ENCODE measurements around the gene CAT.

The CAT gene

GRCh38 chr11:34481307-34481706 is 42.6 kb downstream of the CAT start (continued):
- TF ChIP-seq ZFP3 (CRISPR knock-in tag; IDR thresholded peaks at IDR 0.05) (no peak), ESRRG (CRISPR knock-in tag; IDR thresholded peaks at IDR 0.05) (no peak), ARNTL (CRISPR knock-in tag; IDR thresholded peaks at IDR 0.05; ENCODE audit: borderline replicate concordance, low read depth) (no peak)

- ATAC-seq = no peak
- no peak for TF ChIP-seq ZNF70 (CRISPR knock-in tag; IDR thresholded peaks at IDR 0.05)
- no peak for TF ChIP-seq CSDC2 (CRISPR knock-in tag; IDR thresholded peaks at IDR 0.05)
- no peak for TF ChIP-seq TOX (CRISPR knock-in tag; IDR thresholded peaks at IDR 0.05; ENCODE audit: borderline replicate concordance)
- TF ChIP-seq PATZ1 (CRISPR knock-in tag; IDR thresholded peaks at IDR 0.05; ENCODE audit: borderline replicate concordance) = no peak
- no peak for TF ChIP-seq POU6F1 (CRISPR knock-in tag; IDR thresholded peaks at IDR 0.05; ENCODE audit: borderline replicate concordance, low read depth)
- TF ChIP-seq ISL1 (CRISPR knock-in tag; IDR thresholded peaks at IDR 0.05) = no peak
- no peak for TF ChIP-seq ZFP30 (CRISPR knock-in tag; IDR thresholded peaks at IDR 0.05)
- TF ChIP-seq ZC3H10 (CRISPR knock-in tag; IDR thresholded peaks at IDR 0.05) = no peak
- TF ChIP-seq RARB (CRISPR knock-in tag; IDR thresholded peaks at IDR 0.05) = no peak
- no peak for TF ChIP-seq PPARA (CRISPR knock-in tag; IDR thresholded peaks at IDR 0.05; ENCODE audit: borderline replicate concordance)
Measured at GRCh38 chr11:34483106-34483874, 44.6 kb downstream of the CAT start.

- ATAC-seq = no peak
- no peak for TF ChIP-seq ZC3H10 (CRISPR knock-in tag; IDR thresholded peaks at IDR 0.05)
- no peak for TF ChIP-seq ARNTL (CRISPR knock-in tag; IDR thresholded peaks at IDR 0.05; ENCODE audit: borderline replicate concordance, low read depth)
- no peak for TF ChIP-seq TCF4 (CRISPR knock-in tag; IDR thresholded peaks at IDR 0.05; ENCODE audit: borderline replicate concordance)
- no peak for TF ChIP-seq POU6F1 (CRISPR knock-in tag; IDR thresholded peaks at IDR 0.05; ENCODE audit: borderline replicate concordance, low read depth)
Measured at GRCh38 chr11:34487430-34487829, 48.7 kb downstream of the CAT start.

GRCh38 chr11:34488855-34489557 is 50.3 kb downstream of the CAT start:
- TF ChIP-seq ZFP3 (CRISPR knock-in tag; IDR thresholded peaks at IDR 0.05) (no peak), TSHZ2 (CRISPR knock-in tag; IDR thresholded peaks at IDR 0.05) (no peak), ZFP30 (CRISPR knock-in tag; IDR thresholded peaks at IDR 0.05) (no peak), PATZ1 (CRISPR knock-in tag; IDR thresholded peaks at IDR 0.05; ENCODE audit: borderline replicate concordance) (no peak), CSRNP3 (CRISPR knock-in tag; IDR thresholded peaks at IDR 0.05) (no peak), BACH2 (CRISPR knock-in tag; IDR thresholded peaks at IDR 0.05; ENCODE audit: borderline replicate concordance) (no peak), ARNTL (CRISPR knock-in tag; IDR thresholded peaks at IDR 0.05; ENCODE audit: borderline replicate concordance, low read depth) (no peak), PPARA (CRISPR knock-in tag; IDR thresholded peaks at IDR 0.05; ENCODE audit: borderline replicate concordance) (no peak), GLIS3 (CRISPR knock-in tag; IDR thresholded peaks at IDR 0.05) (no peak)
- no peak for ATAC-seq
